ENCODE results near the gene AATF. TPM values are rescaled to one million over a fixed set of nuclear protein-coding genes. Genes with fewer than 3 reads are reported as not detected.
A peak's percentile ranks its signal among the peaks of the same experiment; 100 is the strongest.

AATF gene
- total RNA-seq, 3 donors from 2014 or later, result 34.4 to 47.2 (median 40.0) TPM

DNA sequence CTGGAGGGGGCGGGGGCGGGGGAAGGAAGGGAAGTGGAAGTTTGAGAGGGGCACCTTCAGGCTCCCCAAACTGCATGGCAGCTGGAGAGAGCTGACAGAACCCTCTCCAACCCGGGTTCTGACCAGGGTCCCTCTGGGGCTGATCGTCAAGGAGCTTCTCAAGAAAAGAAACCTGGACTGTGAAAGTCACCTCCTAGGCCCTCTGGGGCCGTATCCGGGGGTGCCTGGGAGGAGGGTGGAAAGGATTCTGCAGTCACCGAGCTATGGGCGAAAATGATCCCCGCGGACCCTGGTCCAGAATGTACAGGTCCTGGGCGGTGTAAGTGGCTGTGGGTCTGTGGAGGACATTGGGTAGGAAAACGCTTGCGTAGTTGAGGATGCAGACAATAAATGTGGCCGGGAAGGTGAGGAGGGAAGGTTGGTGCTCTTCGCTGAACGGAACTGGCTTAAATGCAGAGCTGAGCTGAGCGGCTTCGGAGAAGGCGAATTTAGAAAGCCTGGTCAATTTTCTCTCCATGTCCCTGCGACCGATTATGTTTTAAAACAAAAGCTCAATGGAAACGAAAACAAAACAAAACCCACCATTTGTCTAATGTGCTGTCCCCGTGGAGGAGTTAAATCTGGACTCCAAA, 15.1 kb upstream of the AATF start:
- H3K36me3 ChIP-seq, result no peaks in the 10 kb centered on the region
- H3K27me3 ChIP-seq, result peaks cover 51 to 100% of the 10 kb centered on the region in 2 donors
- H3K4me1 ChIP-seq, result peaks cover 19 to 32% of the 10 kb centered on the region in 2 donors
- DNase-seq (ENCODE audit: low spot score in 2 of 2), result no peak
- H3K9me3 ChIP-seq, result no peaks in the 10 kb centered on the region
- intact Hi-C loops (cut with DNase I; ENCODE audit: low total_unique reads), result no loop called here
- H3K4me3 ChIP-seq, result peak overlapping the region in 1 of 3 donors; percentile 54
- H3K27ac ChIP-seq, result no peak overlapping the region
- no peak for TF ChIP-seq POLR2A (IDR thresholded peaks at IDR 0.05)

DNA sequence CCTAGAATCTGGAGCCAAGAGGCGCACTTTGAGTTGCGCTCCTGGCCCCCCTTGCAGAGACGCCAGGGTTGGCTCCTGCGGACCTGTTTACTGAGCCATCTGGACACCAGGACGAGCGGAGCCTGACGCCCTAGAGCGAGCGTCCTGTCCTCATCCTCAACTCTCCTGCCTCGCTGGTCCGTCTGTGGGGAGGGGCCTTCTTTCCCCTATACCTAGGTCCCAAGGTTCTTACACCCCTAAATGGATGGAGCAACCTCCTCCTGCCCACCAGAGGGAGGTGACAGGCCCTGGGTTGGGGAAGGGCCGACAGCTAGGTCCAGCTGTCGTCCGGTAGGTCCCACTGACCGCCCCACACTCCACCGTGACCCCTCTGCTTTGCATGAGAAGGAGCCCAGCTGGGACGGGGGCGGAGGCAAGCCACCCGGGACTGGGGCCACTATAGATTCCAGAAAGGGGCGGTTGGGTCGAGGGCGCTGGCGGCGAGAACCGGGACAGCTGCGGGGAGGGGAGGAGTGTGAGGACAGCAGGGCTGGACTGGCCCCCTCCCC, 14.5 kb upstream of the AATF start:
- DNase-seq (ENCODE audit: low spot score in 2 of 2), result no peak
- Histone ChIP-seq H3K4me3 (peak overlapping the region in 1 of 3 donors; percentile 54), H3K27ac (no peak overlapping the region), H3K36me3 (no peaks in the 10 kb centered on the region), H3K27me3 (peaks cover 53 to 100% of the 10 kb centered on the region in 2 donors), H3K9me3 (no peaks in the 10 kb centered on the region), H3K4me1 (peaks cover 21 to 32% of the 10 kb centered on the region in 2 donors)
- TF ChIP-seq POLR2AphosphoS5 (IDR thresholded peaks at IDR 0.05) (no peak), POLR2A (IDR thresholded peaks at IDR 0.05) (no peak)
- TF ChIP-seq, protein P1, sequence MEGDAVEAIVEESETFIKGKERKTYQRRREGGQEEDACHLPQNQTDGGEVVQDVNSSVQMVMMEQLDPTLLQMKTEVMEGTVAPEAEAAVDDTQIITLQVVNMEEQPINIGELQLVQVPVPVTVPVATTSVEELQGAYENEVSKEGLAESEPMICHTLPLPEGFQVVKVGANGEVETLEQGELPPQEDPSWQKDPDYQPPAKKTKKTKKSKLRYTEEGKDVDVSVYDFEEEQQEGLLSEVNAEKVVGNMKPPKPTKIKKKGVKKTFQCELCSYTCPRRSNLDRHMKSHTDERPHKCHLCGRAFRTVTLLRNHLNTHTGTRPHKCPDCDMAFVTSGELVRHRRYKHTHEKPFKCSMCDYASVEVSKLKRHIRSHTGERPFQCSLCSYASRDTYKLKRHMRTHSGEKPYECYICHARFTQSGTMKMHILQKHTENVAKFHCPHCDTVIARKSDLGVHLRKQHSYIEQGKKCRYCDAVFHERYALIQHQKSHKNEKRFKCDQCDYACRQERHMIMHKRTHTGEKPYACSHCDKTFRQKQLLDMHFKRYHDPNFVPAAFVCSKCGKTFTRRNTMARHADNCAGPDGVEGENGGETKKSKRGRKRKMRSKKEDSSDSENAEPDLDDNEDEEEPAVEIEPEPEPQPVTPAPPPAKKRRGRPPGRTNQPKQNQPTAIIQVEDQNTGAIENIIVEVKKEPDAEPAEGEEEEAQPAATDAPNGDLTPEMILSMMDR (IDR thresholded peaks at IDR 0.05), result no peak
- intact Hi-C loops (cut with DNase I; ENCODE audit: low total_unique reads), result no loop called here

DNA sequence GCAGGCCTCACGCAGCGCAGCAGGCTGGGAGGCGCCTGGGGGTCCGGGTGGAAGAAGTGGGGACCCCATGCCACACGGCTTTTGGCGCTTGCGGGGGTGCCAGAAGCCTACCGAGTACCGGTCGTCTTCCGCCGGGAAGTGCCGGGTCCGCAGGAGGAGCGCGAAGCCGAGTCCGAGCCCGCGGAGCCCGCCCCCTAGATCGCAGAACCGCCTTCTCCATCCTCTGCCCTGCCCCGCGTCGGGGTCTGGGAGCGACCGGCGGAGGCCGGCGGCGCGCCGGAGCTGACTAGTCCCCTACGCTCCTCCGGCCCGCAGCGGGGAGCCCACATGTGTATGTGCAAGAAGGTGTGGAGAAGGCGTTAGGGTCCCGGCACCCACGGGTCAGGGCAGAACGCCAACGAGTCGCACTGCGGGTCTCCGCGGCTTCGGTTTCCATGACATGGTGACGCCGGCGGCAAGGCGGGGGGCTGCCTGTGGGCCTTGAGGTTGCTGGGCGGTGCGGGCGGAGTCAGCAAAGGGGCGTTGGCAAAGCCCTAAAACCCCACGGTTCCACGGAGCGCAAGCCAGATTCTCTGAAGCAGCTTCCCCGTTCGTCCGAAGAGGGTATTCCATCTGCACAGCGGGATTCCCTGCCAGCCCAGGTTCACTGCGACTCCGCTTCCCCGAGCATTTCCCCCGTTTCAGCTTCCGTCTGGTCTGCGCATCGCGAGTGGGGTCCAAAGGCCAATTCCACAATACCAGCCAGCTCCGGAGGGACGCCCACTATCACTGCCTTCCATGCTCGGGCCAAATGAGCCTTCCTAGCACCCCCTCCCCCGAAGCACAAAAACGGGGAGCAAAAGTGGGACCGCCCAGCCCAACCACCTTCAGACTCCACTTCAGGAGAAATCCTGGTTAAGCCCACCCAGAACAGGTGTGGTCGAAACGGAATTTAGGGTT, 13.8 kb upstream of the AATF start:
- no peaks in the 10 kb centered on the region for H3K36me3 ChIP-seq
- H3K27me3 ChIP-seq, result peaks cover 53 to 100% of the 10 kb centered on the region in 2 donors
- H3K4me1 ChIP-seq, result peaks cover 21 to 32% of the 10 kb centered on the region in 2 donors
- no peaks in the 10 kb centered on the region for H3K9me3 ChIP-seq
- peak overlapping the region in 1 of 3 donors; percentile 54 for H3K4me3 ChIP-seq
- intact Hi-C loops (cut with DNase I; ENCODE audit: low total_unique reads), result no loop called here
- TF ChIP-seq, protein P1 (IDR thresholded peaks at IDR 0.05), result no peak
- no peak for TF ChIP-seq POLR2AphosphoS5 (IDR thresholded peaks at IDR 0.05)
- TF ChIP-seq POLR2A (IDR thresholded peaks at IDR 0.05), result no peak
- no peak overlapping the region for H3K27ac ChIP-seq
- DNase-seq (ENCODE audit: low spot score in 2 of 2), result no peak

DNA sequence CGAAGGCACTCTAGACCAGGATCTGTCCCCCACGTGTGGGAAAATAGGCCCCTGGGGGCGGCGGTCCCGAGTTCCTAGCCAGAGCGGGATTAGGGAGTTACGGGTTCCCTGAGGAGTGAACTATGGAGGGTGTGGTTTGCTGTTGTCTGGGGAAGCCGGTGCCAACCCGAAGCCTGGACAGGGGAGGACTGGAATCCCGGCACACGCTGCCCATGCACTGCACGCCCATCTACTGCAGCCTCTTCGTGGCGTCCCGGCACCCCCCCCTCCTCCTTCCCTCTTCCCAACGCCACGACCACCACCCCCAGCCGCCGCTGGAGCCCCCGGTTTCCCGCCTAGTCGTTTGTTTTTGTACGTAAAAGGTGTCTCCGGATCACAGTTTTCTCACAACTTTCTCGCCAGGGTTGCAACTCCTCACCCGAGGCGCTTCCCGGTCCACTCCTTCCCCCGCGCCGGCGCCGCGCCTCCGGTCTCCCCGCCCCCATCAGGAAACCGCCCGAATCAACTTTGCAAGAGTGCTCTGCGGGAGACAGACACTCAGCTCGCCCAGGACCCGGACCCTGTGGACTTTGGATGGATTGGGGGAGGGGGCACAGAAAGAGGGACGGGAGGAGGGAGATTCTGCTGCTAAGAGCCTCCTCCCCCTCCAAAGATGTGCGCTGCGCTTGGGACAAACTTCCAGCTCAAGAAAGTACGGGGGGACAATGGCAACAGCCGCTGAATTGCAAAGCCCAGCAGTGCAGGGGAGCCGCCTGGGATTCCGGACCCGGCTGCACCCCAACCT, 12.9 kb upstream of the AATF start:
- DNase-seq (ENCODE audit: low spot score in 2 of 2), result no peak
- Histone ChIP-seq H3K27me3 (peaks cover 53 to 100% of the 10 kb centered on the region in 2 donors), H3K27ac (no peak overlapping the region), H3K4me1 (peaks cover 21 to 32% of the 10 kb centered on the region in 2 donors), H3K36me3 (no peaks in the 10 kb centered on the region), H3K9me3 (no peaks in the 10 kb centered on the region), H3K4me3 (peak overlapping the region in 2 of 3 donors; percentile 0 to 54)
- intact Hi-C loops (cut with DNase I; ENCODE audit: low total_unique reads), result no loop called here
- TF ChIP-seq POLR2AphosphoS5 (IDR thresholded peaks at IDR 0.05) (no peak), POLR2A (IDR thresholded peaks at IDR 0.05) (no peak)
- TF ChIP-seq, protein P1 (IDR thresholded peaks at IDR 0.05), result no peak

DNA sequence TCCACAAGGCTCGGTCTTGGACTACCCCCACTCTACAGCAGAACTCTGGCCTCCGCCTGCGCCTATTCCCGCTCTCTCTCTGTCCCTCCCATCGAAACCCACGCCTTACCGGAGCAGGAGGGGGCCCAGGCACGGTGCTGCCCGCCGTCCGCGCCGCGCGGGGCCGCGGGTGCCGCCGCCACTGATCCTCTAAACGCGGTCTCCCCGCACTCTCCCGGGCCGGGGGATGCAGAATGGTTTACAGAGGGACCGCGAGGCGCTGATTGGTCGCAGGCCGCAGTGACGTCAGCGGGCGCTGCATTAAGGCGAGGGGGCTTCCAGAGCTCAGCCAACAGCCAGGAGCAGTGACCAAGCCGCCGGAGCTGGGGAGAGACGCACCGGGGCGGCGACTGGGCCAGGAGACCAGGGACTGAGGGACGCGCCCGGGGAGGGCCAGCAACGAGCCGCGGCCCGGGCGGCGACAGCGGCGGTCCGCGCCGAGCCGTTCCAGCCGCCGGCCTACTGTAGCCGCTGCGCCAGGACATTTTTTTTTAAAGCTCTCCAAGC, 12.2 kb upstream of the AATF start:
- TF ChIP-seq POLR2AphosphoS5 (IDR thresholded peaks at IDR 0.05), result no peak
- no peak for TF ChIP-seq POLR2A (IDR thresholded peaks at IDR 0.05)
- TF ChIP-seq, protein P1 (IDR thresholded peaks at IDR 0.05), result no peak
- intact Hi-C loops (cut with DNase I; ENCODE audit: low total_unique reads), result no loop called here
- Histone ChIP-seq H3K9me3 (no peaks in the 10 kb centered on the region), H3K4me3 (peak overlapping the region in 2 of 3 donors; percentile 5 to 54), H3K36me3 (no peaks in the 10 kb centered on the region), H3K27me3 (peaks cover 47 to 100% of the 10 kb centered on the region in 2 donors), H3K27ac (no peak overlapping the region), H3K4me1 (peaks cover 21 to 32% of the 10 kb centered on the region in 2 donors)
- DNase-seq (ENCODE audit: low spot score in 2 of 2), result no peak

All from breast epithelium (tissue), 4 donors.